ENCODE measurements around the gene ZNF28.
"Not testable (repeated sequence)": the region's sequence is repeated elsewhere in the genome, so short reads cannot be mapped to it uniquely, and the experiment has no call there.

The ZNF28 gene

DNA sequence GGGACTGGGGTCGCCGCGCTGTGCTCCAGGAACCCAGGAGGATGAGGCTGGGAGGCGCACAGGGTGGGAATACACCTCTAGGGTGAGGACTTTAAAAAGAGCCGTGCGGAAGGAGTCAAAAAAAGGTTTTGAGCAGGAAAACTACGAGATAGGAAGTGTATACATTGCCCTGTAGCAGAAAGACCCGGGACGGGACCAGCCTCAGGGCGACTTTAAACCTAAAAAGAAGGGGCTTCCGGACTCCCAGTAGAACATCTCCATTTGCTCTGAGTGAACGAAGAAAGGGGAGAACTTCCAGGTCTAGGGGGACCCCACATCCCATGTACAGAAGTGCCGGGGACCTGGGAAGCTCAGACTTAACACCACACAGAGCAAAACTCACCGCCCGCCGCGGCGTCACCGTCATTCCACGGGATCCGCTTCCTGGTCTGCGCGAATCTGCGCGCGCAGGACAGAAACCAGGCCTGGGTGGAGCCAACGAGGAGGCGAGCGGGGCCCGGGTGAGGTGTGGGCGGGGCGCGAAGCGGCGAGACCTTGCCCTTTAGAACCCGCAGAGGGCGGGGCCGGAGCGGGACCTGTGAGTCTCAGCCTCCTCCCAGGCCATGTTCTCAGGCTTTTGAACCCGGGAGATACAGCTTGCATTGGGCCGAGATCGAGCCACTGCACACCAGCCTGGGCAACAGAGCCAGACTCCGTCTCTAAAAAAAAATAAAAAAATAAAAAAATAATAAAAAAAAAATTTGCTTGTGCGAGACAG, at the start of gene ZNF28:
Gene ZNF28, minus strand, starts transcription at position 430 of the 757 bp plus-strand sequence. CDS start 3,675 bp downstream, outside the sequence.
- in situ Hi-C loops (cut with HindIII; ENCODE audit: low sequenced_read_pairs): not testable (repeated sequence)
- DNase-seq (ENCODE audit: low read depth, low spot score): peak; percentile 44
- H3K4me3 ChIP-seq (ENCODE audit: low read depth, low read length): peak within 1 kb of the TSS; percentile 66

DNA sequence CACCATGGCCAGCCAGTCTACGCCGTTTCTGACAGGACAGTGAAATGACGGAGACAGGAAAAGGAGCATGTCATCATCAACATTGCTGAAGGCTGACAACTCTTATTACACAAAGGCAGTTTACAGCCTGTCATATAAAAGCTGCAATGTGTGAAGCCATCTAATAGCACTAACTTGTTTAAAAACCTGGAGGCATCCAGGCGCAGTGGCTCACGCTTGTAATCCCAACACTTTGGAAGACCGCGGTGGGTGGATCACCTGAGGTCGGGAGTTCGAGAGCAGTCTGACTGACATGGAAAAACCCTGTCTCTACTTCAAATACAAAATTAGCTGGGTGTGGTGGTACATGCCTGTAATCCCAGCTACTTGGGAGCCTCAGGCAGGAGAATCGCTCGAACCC, 46.6 kb upstream of the ZNF28 start:
- in situ Hi-C loops (cut with HindIII; ENCODE audit: low sequenced_read_pairs); H3K4me3 ChIP-seq (ENCODE audit: low read depth, low read length); DNase-seq (ENCODE audit: low read depth, low spot score): not testable (repeated sequence)

DNA sequence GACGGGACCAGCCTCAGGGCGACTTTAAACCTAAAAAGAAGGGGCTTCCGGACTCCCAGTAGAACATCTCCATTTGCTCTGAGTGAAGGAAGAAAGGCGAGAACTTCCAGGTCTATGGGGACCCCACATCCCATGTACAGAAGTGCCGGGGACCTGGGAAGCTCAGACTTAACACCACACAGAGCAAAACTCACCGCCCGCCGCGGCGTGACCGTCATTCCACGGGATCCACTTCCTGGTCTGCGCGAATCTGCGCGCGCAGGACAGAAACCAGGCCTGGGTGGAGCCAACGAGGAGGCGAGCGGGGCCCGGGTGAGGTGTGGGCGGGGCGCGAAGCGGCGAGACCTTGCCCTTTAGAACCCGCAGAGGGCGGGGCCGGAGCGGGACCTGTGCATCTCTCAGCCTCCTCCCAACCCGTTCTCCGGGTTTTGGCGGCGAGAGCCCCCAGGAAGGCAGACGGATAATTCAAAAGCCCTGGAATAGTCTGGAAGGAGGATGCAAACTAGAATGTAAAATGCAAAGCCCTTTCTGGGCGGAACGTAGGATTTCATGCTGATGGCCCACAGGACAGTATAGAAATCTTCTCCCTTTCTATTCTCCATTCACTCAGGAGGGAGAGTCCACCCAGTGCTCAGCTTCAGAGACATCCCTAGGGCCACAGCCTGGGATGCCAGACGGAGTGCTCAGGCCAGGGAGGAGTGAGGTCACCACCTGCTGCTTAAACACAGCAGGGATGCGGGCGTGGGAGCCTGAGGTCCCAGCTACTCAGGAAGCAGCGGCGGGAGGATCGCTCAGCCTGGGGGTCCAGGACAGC, 36.2 kb upstream of the ZNF28 start, which contains the start of gene ZNF468:
Gene ZNF468, minus strand, starts transcription at position 242 of the 814 bp plus-strand sequence. CDS start 3,347 bp downstream, outside the sequence.
- H3K4me3 ChIP-seq (ENCODE audit: low read depth, low read length): peak within 1 kb of the TSS; percentile 70
- in situ Hi-C loops (cut with HindIII; ENCODE audit: low sequenced_read_pairs): not testable (repeated sequence)
- DNase-seq (ENCODE audit: low read depth, low spot score): peak; percentile 43

DNA sequence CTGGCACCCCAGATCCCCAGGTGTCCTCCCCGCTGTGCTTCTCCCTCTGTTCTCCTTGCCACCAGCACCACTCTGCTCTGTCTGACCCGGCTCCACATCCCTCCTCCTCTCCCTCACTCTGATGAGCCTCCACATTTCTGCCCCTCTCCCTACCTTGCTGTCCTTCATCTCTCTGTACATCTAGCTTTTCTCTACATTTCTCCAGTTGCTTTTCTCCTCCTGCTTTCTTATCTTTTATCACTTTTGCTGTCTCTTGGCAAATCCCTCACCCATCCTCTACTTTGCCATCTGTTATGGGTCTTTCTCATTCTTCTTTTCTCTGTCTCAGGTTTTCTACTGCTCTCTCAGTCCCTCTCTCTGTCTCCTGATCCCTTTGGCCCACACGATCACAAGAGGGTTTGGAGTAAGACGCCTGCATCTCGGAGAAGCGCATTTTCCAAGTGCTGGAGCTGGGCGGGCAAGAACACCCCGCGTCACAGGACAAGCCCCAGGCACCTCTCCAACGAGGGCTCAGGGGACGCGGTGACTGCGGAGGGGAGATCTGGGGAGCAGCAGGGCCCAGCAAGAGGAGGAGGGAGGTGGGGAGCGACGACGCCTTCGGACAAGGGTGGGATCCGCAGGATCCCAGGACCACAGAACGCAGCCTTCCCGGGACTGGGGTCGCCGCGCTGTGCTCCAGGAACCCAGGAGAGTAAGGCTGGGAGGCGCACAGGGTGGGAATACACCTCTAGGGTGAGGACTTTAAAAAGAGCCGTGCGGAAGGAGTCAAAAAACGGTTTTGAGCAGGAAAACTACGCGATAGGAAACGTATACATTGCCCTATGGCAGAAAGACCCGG, 35.3 kb upstream of the ZNF28 start:
- peak overlapping the region; percentile 70 for H3K4me3 ChIP-seq (ENCODE audit: low read depth, low read length)
- in situ Hi-C loops (cut with HindIII; ENCODE audit: low sequenced_read_pairs): not testable (repeated sequence)
- DNase-seq (ENCODE audit: low read depth, low spot score): peak; percentile 3

DNA sequence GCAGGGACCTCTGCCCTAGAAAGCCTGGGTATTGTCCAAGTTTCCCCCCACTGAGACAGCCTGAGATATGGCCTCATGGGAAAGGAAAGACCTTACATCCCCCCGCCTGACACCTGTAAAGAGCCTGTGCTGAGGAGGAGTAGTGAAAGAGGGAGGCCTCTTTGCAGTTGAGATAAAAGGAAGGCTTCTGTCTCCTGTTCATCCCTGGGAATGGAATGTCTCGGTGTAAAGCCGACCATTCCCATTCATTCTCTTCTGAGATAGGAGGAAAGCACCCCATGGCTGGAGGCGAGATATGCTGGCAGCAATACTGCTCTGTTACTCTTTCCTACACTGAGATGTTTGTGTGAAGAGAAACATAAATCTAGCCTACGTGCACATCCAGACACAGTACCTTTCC, 25.9 kb upstream of the ZNF28 start:
- in situ Hi-C loops (cut with HindIII; ENCODE audit: low sequenced_read_pairs); DNase-seq (ENCODE audit: low read depth, low spot score); H3K4me3 ChIP-seq (ENCODE audit: low read depth, low read length): not testable (repeated sequence)

DNA sequence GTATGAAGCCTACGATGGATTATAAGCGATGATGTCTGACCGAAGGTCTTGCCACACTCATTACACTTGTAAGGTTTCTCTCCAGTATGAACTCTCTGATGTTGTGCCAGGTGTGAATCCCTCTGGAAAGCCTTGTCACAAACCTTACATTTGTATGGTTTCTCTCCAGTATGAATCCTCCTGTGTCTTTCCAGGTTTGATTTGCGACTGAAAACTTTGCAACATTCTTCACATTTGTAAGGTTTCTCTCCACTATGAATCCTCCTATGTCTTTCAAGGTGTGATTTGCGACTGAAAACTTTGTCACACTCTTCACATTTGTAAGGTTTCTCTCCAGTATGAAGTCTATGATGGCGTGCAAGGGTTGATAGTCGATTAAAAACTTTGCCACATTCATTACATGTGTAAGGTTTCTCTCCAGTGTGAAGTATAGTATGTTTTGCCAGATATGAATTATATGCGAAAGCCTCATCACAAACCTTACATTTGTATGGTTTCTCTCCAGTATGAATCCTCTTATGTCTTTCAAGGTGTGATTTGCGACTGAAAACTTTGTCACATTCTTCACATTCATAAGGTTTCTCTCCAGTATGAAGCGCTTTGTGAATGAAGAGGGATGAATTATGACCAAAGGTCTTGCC, 19.5 kb upstream of the ZNF28 start:
- in situ Hi-C loops (cut with HindIII; ENCODE audit: low sequenced_read_pairs); H3K4me3 ChIP-seq (ENCODE audit: low read depth, low read length); DNase-seq (ENCODE audit: low read depth, low spot score): not testable (repeated sequence)

DNA sequence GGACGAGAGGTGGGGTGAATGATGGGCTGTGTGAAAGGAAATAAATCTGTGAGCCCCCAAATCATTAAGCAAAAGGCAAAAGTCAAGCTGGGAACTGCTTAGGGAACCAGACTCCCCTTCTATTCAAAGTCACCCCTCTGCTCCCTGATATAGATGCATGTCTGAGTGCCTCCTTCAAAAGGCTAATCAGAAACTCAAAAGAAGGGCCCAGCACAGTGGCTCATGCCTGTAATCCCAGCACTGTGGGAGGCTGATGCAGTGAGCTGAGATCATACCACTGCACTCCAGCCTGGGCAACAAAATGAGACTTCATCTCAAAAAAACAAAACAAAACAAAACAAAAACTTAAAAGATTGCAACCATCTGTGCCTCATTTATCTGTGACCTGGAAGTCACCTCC, 12.9 kb upstream of the ZNF28 start:
- in situ Hi-C loops (cut with HindIII; ENCODE audit: low sequenced_read_pairs); DNase-seq (ENCODE audit: low read depth, low spot score); H3K4me3 ChIP-seq (ENCODE audit: low read depth, low read length): not testable (repeated sequence)

DNA sequence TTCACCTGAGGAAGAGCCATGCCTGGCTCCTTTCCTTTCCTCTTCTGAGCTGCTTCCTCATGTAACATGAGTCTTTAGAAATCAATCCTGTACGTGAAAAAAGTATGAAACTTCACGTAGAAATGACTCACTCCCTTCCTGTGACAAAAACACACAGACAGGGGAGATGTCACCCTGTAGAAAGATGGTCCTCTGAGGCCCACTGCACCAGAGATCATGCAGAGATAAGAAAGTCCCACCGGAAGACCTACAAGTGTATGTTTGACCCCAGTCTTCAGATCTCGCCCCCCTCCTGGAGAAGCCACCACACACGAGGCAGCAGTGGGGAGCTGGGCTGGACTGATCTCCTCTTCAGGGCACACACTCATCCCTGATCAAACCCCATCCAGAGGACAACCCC, 12.1 kb upstream of the ZNF28 start:
- DNase-seq (ENCODE audit: low read depth, low spot score); in situ Hi-C loops (cut with HindIII; ENCODE audit: low sequenced_read_pairs); H3K4me3 ChIP-seq (ENCODE audit: low read depth, low read length): not testable (repeated sequence)

DNA sequence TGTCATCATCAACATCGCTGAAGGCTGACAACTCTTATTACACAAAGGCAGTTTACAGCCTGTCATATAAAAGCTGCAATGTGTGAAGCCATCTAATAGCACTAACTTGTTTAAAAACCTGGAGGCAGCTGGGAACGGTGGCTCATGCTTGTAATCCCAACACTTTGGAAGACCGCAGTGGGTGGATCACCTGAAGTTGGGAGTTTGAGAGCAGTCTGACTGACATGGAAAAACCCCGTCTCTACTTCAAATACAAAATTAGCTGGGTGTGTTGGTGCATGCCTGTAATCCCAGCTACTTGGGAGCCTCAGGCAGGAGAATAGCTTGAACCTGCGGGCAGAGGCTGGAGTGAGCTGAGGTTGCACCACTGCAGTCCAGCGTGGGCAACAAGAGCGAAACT, 8.4 kb upstream of the ZNF28 start:
- DNase-seq (ENCODE audit: low read depth, low spot score); H3K4me3 ChIP-seq (ENCODE audit: low read depth, low read length); in situ Hi-C loops (cut with HindIII; ENCODE audit: low sequenced_read_pairs): not testable (repeated sequence)

DNA sequence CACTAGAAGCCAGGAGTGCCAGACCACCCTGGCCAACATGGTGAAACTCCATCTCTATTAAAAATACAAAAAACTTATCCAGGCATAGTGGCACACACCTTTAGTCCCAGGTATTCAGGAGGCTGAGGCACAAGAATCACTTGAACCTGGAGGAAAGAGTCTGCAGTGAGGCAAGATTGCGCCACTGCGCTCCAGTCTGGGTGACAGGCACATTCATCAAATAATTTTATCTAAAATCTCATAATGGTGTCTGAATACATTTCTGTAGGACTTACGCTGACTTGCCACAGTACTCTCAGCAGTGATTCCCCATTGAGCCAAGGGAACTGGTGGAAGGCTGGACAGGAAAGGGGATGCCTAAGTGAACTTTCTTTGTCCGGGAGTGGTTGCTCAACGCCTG, 4.3 kb upstream of the ZNF28 start:
- TF ChIP-seq, protein P1, sequence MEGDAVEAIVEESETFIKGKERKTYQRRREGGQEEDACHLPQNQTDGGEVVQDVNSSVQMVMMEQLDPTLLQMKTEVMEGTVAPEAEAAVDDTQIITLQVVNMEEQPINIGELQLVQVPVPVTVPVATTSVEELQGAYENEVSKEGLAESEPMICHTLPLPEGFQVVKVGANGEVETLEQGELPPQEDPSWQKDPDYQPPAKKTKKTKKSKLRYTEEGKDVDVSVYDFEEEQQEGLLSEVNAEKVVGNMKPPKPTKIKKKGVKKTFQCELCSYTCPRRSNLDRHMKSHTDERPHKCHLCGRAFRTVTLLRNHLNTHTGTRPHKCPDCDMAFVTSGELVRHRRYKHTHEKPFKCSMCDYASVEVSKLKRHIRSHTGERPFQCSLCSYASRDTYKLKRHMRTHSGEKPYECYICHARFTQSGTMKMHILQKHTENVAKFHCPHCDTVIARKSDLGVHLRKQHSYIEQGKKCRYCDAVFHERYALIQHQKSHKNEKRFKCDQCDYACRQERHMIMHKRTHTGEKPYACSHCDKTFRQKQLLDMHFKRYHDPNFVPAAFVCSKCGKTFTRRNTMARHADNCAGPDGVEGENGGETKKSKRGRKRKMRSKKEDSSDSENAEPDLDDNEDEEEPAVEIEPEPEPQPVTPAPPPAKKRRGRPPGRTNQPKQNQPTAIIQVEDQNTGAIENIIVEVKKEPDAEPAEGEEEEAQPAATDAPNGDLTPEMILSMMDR (IDR thresholded peaks at IDR 0.05; ENCODE audit: low read depth, low read length): no peak
- H3K4me3 ChIP-seq (ENCODE audit: low read depth, low read length): no peak overlapping the region
- in situ Hi-C loops (cut with HindIII; ENCODE audit: low sequenced_read_pairs): no loop called here
- DNase-seq (ENCODE audit: low read depth, low spot score): no peak

DNA sequence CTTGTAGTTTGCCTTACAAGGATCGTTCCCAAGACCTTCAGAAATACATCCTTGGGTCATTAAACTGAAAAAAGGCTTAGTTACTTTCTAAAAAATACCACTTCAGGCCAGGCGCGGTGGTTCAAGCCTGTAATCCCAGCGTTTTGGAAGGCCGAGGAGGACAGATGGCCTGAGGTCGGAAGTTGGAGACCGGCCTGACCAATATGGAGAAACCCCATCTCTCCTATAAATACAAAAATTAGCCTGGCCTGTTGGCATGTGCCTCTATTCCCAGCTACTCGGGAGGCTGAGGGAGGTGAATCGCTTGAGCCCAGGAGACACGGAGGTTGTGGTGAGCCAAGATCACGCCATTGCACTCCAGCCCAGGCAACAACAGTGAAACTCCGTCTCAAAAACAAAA, 2.2 kb upstream of the ZNF28 start:
- DNase-seq (ENCODE audit: low read depth, low spot score): no peak
- no peak overlapping the region for H3K4me3 ChIP-seq (ENCODE audit: low read depth, low read length)
- in situ Hi-C loops (cut with HindIII; ENCODE audit: low sequenced_read_pairs): no loop called here
- TF ChIP-seq, protein P1 (IDR thresholded peaks at IDR 0.05; ENCODE audit: low read depth, low read length): no peak

DNA sequence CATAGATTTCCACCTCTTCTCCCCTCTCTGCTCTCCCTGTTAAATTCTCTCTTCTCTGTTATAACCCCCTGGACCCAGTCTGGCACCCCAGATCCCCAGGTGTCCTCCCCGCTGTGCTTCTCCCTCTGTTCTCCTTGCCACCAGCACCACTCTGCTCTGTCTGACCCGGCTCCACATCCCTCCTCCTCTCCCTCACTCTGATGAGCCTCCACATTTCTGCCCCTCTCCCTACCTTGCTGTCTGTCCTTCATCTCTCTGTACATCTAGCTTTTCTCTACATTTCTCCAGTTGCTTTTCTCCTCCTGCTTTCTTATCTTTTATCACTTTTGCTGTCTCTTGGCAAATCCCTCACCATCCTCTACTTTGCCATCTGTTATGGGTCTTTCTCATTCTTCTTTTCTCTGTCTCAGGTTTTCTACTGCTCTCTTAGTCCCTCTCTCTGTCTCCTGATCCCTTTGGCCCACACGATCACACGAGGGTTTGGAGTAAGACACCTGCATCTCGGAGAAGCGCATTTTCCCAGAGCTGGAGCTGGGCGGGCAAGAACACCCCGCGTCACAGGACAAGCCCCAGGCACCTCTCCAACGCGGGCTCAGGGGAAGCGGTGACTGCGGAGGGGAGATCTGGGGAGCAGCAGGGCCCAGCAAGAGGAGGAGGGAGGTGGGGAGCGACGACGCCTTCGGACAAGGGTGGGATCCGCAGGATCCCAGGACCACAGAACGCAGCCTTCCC, 795 bp downstream of the ZNF28 start:
- in situ Hi-C loops (cut with HindIII; ENCODE audit: low sequenced_read_pairs): not testable (repeated sequence)
- peak; percentile 6 for DNase-seq (ENCODE audit: low read depth, low spot score)
- H3K4me3 ChIP-seq (ENCODE audit: low read depth, low read length): peak overlapping the region; percentile 66

Data from astrocyte of the spinal cord (primary cell).